ENCODE data around the gene ECM2.

- TF ChIP-seq CTCF (IDR thresholded peaks at IDR 0.05) (no peak), POLR2AphosphoS5 (IDR thresholded peaks at IDR 0.05; ENCODE audit: insufficient read depth in 1 of 2, low read depth in 1 of 2) (no peak), POLR2A (IDR thresholded peaks at IDR 0.05) (no peak)
These were observed 15.0 kb upstream of the ECM2 start for GRCh38 chr9:92550765-92551164.
